DMS 273 (cell line): ENCODE data around the gene TMEM238.
"Not testable (repeated sequence)": the region's sequence is repeated elsewhere in the genome, so short reads cannot be mapped to it uniquely, and the experiment has no call there.

Experiments used
- DNase-seq: peaks from one replicate; lab custom pipeline; 2025; ENCODE audit not compliant: unreplicated experiment; lab: John Stamatoyannopoulos, UW

Gene TMEM238

GRCh38 chr19:55341595-55342531 lies 42.2 kb downstream of the TMEM238 start:
- DNase-seq, result no peak

GRCh38 chr19:55341171-55341588 lies 42.9 kb downstream of the TMEM238 start:
- peak; percentile 90 for DNase-seq

- DNase-seq, result peak; percentile 76
These were observed 43.3 kb downstream of the TMEM238 start for GRCh38 chr19:55340784-55341147.

GRCh38 chr19:55339889-55340783 lies 44.0 kb downstream of the TMEM238 start:
- no peak for DNase-seq

GRCh38 chr19:55339105-55339888 lies 44.8 kb downstream of the TMEM238 start, which contains the start of gene KMT5C:
TSS of gene KMT5C (plus strand) at chr19:55339876. CDS start at chr19:55341937, 2,061 bp downstream.
- peak; percentile 100 for DNase-seq

- DNase-seq, result no peak
These were observed 48.0 kb downstream of the TMEM238 start for GRCh38 chr19:55336101-55336500.

GRCh38 chr19:55333870-55334269 lies 50.2 kb downstream of the TMEM238 start:
- DNase-seq, result no peak

GRCh38 chr19:55329791-55330190 lies 54.3 kb downstream of the TMEM238 start:
- DNase-seq, result not testable (repeated sequence)
